Heart left ventricle (tissue), 13 donors: ENCODE measurements around the gene GPR171.

ENCODE experiments used
- CTCF ChIP-seq, 12 donors: fragments of 200-600 bp; sonication (generic) in 4 of 12; IDR thresholded peaks; one replicate each; pipeline versions ENCODE4 v1.5.0 to v1.8.0; 2018 to 2022; ENCODE audit warnings: antibody characterized with exemption in 12 of 12, mild to moderate bottlenecking in 5 of 12
- POLR2A ChIP-seq, 2 donors: fragments of 450-650 bp; IDR thresholded peaks; one replicate each; pipeline ENCODE4 v1.6.1; 2017; ENCODE audit warnings: antibody characterized with exemption in 2 of 2, mild to moderate bottlenecking in 2 of 2, moderate library complexity in 2 of 2
- donor health status: ischemic (EF 13 %, LVEDD 7.1; RV severe dilation, severe dysfunction).
- donor health status: DM: no; HTN: yes; CAD: no.
- donor health status: DM: no; HTN: no; CAD: no.
- donor health status: ischemic (EF 25% LVEDD 6.9; RV normal size, moderate dysfunction).
- donor health status: ischemic (EF 25% LVEDD 5.7; RV mildly dilated, moderate dysfunction).
- donor health status: ischemic (EF 35%, LVEDD 5.7; RV mildly dilated, moderate dysfunction).
- donor health status: nonischemic (EF 11% LVEDD 7.7; RV severe dilation, severe dysfunction).
- donor health status: DM: yes; HTN: yes; CAD: no.
- donor health status: PGD.
- donor health status: ischemic (EF 29% LVEDD 5.4; RV normal size, mild dysfunction).
- donor health status: nonischemic (EF 23%, LVEDD 6.1; RV moderate dilation, normal function).

- TF ChIP-seq CTCF (IDR thresholded peaks at IDR 0.05) = no peak
- no peak for TF ChIP-seq POLR2A (IDR thresholded peaks at IDR 0.05)
Observed at GRCh38 chr3:151199554-151200438, 3.2 kb downstream of the GPR171 start.
